Stimulated activated CD4-positive, alpha-beta T cell treated with anti-CD3 and anti-CD28 coated beads, Interleukin-15, amount 100 ng/mL, for 48 hours (primary cell): ENCODE data around the gene ZFAND3.

Experiments
- DNase-seq, 2 donors: peaks; one replicate each; pipeline ENCODE4 v3.0.0-alpha.2; 2020; ENCODE audit warnings: low read depth in 2 of 2

The ZFAND3 gene

GRCh38 chr6:37827603-37828265 lies 8.2 kb downstream of the ZFAND3 start:
- no peak for DNase-seq

GRCh38 chr6:37830225-37830624 lies 10.7 kb downstream of the ZFAND3 start:
- DNase-seq = no peak

GRCh38 chr6:37831457-37831856 lies 11.9 kb downstream of the ZFAND3 start:
- no peak for DNase-seq

GRCh38 chr6:37835923-37836322 lies 16.4 kb downstream of the ZFAND3 start:
- no peak for DNase-seq

GRCh38 chr6:37838219-37838921 lies 18.8 kb downstream of the ZFAND3 start:
- DNase-seq = no peak

GRCh38 chr6:37840143-37840939 lies 20.8 kb downstream of the ZFAND3 start:
- DNase-seq = no peak

- no peak for DNase-seq
These were observed 21.4 kb downstream of the ZFAND3 start for GRCh38 chr6:37840940-37841300.

- DNase-seq = no peak
These were observed 25.7 kb downstream of the ZFAND3 start for GRCh38 chr6:37845026-37845911.

- DNase-seq = no peak
These were observed 26.4 kb downstream of the ZFAND3 start for GRCh38 chr6:37845930-37846329.

GRCh38 chr6:37847704-37848103 lies 28.2 kb downstream of the ZFAND3 start:
- no peak for DNase-seq

- DNase-seq = no peak
These were observed 28.8 kb downstream of the ZFAND3 start for GRCh38 chr6:37848371-37848770.

GRCh38 chr6:37850260-37850659 lies 30.7 kb downstream of the ZFAND3 start:
- DNase-seq = no peak

GRCh38 chr6:37850728-37851285 lies 31.3 kb downstream of the ZFAND3 start:
- DNase-seq = no peak

GRCh38 chr6:37851997-37852524 lies 32.5 kb downstream of the ZFAND3 start:
- no peak for DNase-seq

GRCh38 chr6:37856285-37856684 lies 36.8 kb downstream of the ZFAND3 start:
- no peak for DNase-seq

GRCh38 chr6:37858363-37858762 lies 38.8 kb downstream of the ZFAND3 start:
- DNase-seq = no peak

GRCh38 chr6:37860226-37860839 lies 40.8 kb downstream of the ZFAND3 start:
- DNase-seq = no peak

GRCh38 chr6:37861452-37861851 lies 41.9 kb downstream of the ZFAND3 start:
- DNase-seq = no peak

- no peak for DNase-seq
These were observed 42.9 kb downstream of the ZFAND3 start for GRCh38 chr6:37862430-37862829.

GRCh38 chr6:37862992-37863391 lies 43.5 kb downstream of the ZFAND3 start:
- no peak for DNase-seq

GRCh38 chr6:37864250-37864649 lies 44.7 kb downstream of the ZFAND3 start:
- DNase-seq = no peak
